Left ventricle myocardium inferior (tissue), 1 donor: ENCODE data around the gene TCF21. TPM values are rescaled to one million over a fixed set of nuclear protein-coding genes. Genes with fewer than 3 reads are reported as not detected.
A peak's percentile ranks its signal among the peaks of the same experiment; 100 is the strongest.

Experiments
- DNase-seq: peaks from one replicate; pipeline ENCODE4 v3.0.0-alpha.2; 2020
- H3K27ac ChIP-seq: fragments of 200-600 bp; replicated peaks from 2 replicates; pipeline ENCODE4 v1.8.0; 2021
- H3K27me3 ChIP-seq: fragments of 200-600 bp; 2 replicates; pipeline ENCODE4 v1.8.0; 2021; ENCODE audit warnings: low read depth
- H3K36me3 ChIP-seq: fragments of 200-600 bp; 2 replicates; pipeline ENCODE4 v1.8.0; 2021
- H3K4me1 ChIP-seq: fragments of 200-600 bp; 2 replicates; pipeline ENCODE4 v1.8.0; 2021
- H3K4me3 ChIP-seq: fragments of 200-600 bp; 2 replicates; pipeline ENCODE4 v1.8.0; 2021; ENCODE audit warnings: mild to moderate bottlenecking, moderate library complexity
- H3K9me3 ChIP-seq: fragments of 200-600 bp; replicated peaks from 2 replicates; pipeline ENCODE4 v1.8.0; 2021
- CTCF ChIP-seq: fragments of 200-600 bp; IDR thresholded peaks from 2 replicates; pipeline ENCODE4 v1.8.0; 2021; ENCODE audit warnings: antibody characterized with exemption, mild to moderate bottlenecking, borderline replicate concordance
- intact Hi-C: fragments of 100-400 bp; cut with micrococcal nuclease; formaldehyde crosslinking; loops from one replicate; pipeline ENCODE4 v1.11.0; 2022
- total RNA-seq: library from RNA; stranded (reverse); fragmentation: NEBNext Ultra II Directional; extraction: Animal tissue kit (Norgen Biotek cat#: 25700); gene quantifications from one replicate; pipeline ENCODE4 v1.2.1, GENCODE V29; 2021
- donor health status: DM: no; HTN: yes; CAD: no; lungs with severe emphysema.

TCF21 gene
- total RNA-seq, 1 donor from 2014 or later = 5.3 TPM

- H3K27me3 ChIP-seq = peaks cover 98% of the 10 kb centered on the region
- peaks cover 25% of the 10 kb centered on the region for H3K4me1 ChIP-seq
- no peaks in the 10 kb centered on the region for H3K9me3 ChIP-seq
- intact Hi-C loops = no loop called here
- no peak for DNase-seq
- TF ChIP-seq CTCF = no peak
- H3K4me3 ChIP-seq = no peak overlapping the region
- H3K36me3 ChIP-seq = no peaks in the 10 kb centered on the region
- H3K27ac ChIP-seq = no peak overlapping the region
Observed at GRCh38 chr6:133898263-133898662, 9.3 kb downstream of the TCF21 start.

- Histone ChIP-seq H3K4me3 (no peak overlapping the region), H3K27ac (no peak overlapping the region), H3K4me1 (peaks cover 17% of the 10 kb centered on the region), H3K27me3 (peaks cover 96% of the 10 kb centered on the region), H3K9me3 (no peaks in the 10 kb centered on the region), H3K36me3 (no peaks in the 10 kb centered on the region)
- intact Hi-C loops = no loop called here
- no peak for TF ChIP-seq CTCF
- no peak for DNase-seq
Observed at GRCh38 chr6:133899556-133899955, 10.6 kb downstream of the TCF21 start.

- no peak for DNase-seq
- Histone ChIP-seq H3K27me3 (peaks cover 88% of the 10 kb centered on the region), H3K4me1 (no peaks in the 10 kb centered on the region), H3K27ac (no peak overlapping the region), H3K36me3 (no peaks in the 10 kb centered on the region), H3K4me3 (no peak overlapping the region), H3K9me3 (no peaks in the 10 kb centered on the region)
- intact Hi-C loops = no loop called here
- no peak for TF ChIP-seq CTCF
Observed at GRCh38 chr6:133903855-133904254, 14.9 kb downstream of the TCF21 start.

GRCh38 chr6:133906050-133906449 is 17.1 kb downstream of the TCF21 start:
- no peak for TF ChIP-seq CTCF
- no peaks in the 10 kb centered on the region for H3K4me1 ChIP-seq
- no peak overlapping the region for H3K27ac ChIP-seq
- no peak for DNase-seq
- H3K9me3 ChIP-seq = no peaks in the 10 kb centered on the region
- H3K4me3 ChIP-seq = no peak overlapping the region
- intact Hi-C loops = no loop called here
- H3K36me3 ChIP-seq = no peaks in the 10 kb centered on the region
- H3K27me3 ChIP-seq = peaks cover 85% of the 10 kb centered on the region

- intact Hi-C loops = no loop called here
- H3K4me3 ChIP-seq = peak overlapping the region; percentile 17
Observed at GRCh38 chr6:133916650-133917151, 27.8 kb downstream of the TCF21 start.

More at GRCh38 chr6:133916650-133917151, 27.8 kb downstream of the TCF21 start:
- no peak overlapping the region for H3K27ac ChIP-seq
- peaks cover 4% of the 10 kb centered on the region for H3K4me1 ChIP-seq
- peaks cover 12% of the 10 kb centered on the region for H3K9me3 ChIP-seq
- DNase-seq = peak; percentile 89
- peaks cover 7% of the 10 kb centered on the region for H3K27me3 ChIP-seq
- H3K36me3 ChIP-seq = no peaks in the 10 kb centered on the region
- TF ChIP-seq CTCF = peak; percentile 92
